ENCODE measurements around the gene XRCC2.

XRCC2 gene

GRCh38 chr7:152600266-152600665 is 75.7 kb downstream of the XRCC2 start:
- TF ChIP-seq CTCF (IDR thresholded peaks at IDR 0.05; ENCODE audit: low read depth, low read length, missing control alignments): no peak
- DNase-seq (ENCODE audit: extremely low read depth, low read depth): no peak
- H3K4me3 ChIP-seq (replicated peaks; ENCODE audit: low read depth, low read length): no peak overlapping the region

GRCh38 chr7:152597507-152597906 is 78.4 kb downstream of the XRCC2 start:
- H3K4me3 ChIP-seq (replicated peaks; ENCODE audit: low read depth, low read length): no peak overlapping the region
- peak; percentile 20 for DNase-seq (ENCODE audit: extremely low read depth, low read depth)
- TF ChIP-seq CTCF (IDR thresholded peaks at IDR 0.05; ENCODE audit: low read depth, low read length, missing control alignments): no peak

- H3K4me3 ChIP-seq (replicated peaks; ENCODE audit: low read depth, low read length): no peak overlapping the region
- no peak for TF ChIP-seq CTCF (IDR thresholded peaks at IDR 0.05; ENCODE audit: low read depth, low read length, missing control alignments)
- DNase-seq (ENCODE audit: extremely low read depth, low read depth): no peak
Observed at GRCh38 chr7:152596824-152597223, 79.1 kb downstream of the XRCC2 start.

Data from HFF-Myc (cell line).